Fibroblast of the aortic adventitia (primary cell): ENCODE results near the gene COL5A3. TPM values are rescaled to one million over a fixed set of nuclear protein-coding genes. Genes with fewer than 3 reads are reported as not detected.
A peak's percentile ranks its signal among the peaks of the same experiment; 100 is the strongest.
"Not testable (repeated sequence)": the region's sequence is repeated elsewhere in the genome, so short reads cannot be mapped to it uniquely, and the experiment has no call there.

ENCODE experiments used
- DNase-seq: peaks from one replicate; pipeline ENCODE4 v3.0.0-alpha.2; 2010; ENCODE audit warnings: low read depth
- H3K4me3 ChIP-seq: 2 replicates; pipeline ENCODE4 v1.5.1; 2011; ENCODE audit warnings: low read depth, mild to moderate bottlenecking, control low read depth, low read length, moderate library complexity
- total RNA-seq: library from RNA; depleted of rRNA; stranded (reverse); fragments of >200 nt; gene quantifications from 2 replicates; pipeline ENCODE4 v1.2.3, GENCODE V29; 2012; ENCODE audit warnings: low replicate concordance
- TF ChIP-seq, protein P1 (sequence below): IDR thresholded peaks from 2 replicates; pipeline ENCODE4 v1.5.1; 2011; ENCODE audit warnings: mild to moderate bottlenecking, low read length, control low read depth, inconsistent platforms; ENCODE audit not compliant: insufficient read depth

The COL5A3 gene
- total RNA-seq, 1 donor, result 4.1 TPM

- no peak for DNase-seq
- H3K4me3 ChIP-seq, result no peak overlapping the region
- TF ChIP-seq, protein P1, sequence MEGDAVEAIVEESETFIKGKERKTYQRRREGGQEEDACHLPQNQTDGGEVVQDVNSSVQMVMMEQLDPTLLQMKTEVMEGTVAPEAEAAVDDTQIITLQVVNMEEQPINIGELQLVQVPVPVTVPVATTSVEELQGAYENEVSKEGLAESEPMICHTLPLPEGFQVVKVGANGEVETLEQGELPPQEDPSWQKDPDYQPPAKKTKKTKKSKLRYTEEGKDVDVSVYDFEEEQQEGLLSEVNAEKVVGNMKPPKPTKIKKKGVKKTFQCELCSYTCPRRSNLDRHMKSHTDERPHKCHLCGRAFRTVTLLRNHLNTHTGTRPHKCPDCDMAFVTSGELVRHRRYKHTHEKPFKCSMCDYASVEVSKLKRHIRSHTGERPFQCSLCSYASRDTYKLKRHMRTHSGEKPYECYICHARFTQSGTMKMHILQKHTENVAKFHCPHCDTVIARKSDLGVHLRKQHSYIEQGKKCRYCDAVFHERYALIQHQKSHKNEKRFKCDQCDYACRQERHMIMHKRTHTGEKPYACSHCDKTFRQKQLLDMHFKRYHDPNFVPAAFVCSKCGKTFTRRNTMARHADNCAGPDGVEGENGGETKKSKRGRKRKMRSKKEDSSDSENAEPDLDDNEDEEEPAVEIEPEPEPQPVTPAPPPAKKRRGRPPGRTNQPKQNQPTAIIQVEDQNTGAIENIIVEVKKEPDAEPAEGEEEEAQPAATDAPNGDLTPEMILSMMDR, result no peak
Measured at GRCh38 chr19:10037809-10038208, 27.5 kb upstream of the COL5A3 start.

DNA sequence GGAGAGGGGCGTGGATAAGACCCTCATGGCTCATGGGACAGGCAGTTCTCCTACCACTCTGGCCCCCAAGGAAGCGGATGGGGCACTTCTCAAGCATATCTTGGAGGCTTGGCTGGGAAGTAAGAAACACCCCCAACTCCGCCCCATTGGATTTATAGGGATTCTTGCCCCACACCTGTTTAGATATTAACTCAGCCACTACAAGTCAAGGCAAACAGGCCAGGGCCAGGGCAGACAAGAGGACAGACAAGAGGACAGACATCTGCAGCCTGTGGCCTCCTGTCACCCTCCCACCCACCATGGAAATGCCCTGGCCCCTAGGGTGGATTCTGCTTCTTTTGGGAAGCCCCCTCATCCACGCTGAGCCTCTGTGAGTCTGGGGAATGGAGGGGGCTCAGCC, 27.1 kb upstream of the COL5A3 start:
- TF ChIP-seq, protein P1, result no peak
- H3K4me3 ChIP-seq, result no peak overlapping the region
- no peak for DNase-seq

DNA sequence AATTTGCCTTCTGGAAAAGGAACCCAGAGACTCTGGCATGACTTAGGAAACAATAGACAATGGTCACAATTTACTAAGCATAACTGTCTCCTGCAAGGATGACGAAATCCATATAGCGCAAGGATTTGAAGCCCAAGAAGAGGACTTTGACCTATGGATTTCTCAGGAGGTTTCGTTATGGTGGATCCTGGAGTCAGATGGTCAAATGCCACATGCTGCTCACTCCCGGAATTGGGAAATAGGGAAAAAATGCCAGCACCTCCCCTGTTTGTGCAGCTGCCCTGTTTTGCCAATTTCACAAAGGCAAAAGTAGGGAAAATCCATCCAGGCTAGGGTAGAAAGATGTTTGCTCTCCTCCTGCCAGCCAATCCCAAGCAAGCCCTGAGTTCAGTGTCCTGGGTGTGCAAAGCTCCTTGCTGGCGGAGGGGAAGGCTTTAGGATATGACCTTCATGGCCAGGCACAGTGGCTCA, 26.3 kb upstream of the COL5A3 start:
- no peak overlapping the region for H3K4me3 ChIP-seq
- no peak for DNase-seq

GRCh38 chr19:10033614-10034013, 23.3 kb upstream of the COL5A3 start:
- H3K4me3 ChIP-seq, result no peak overlapping the region
- TF ChIP-seq, protein P1, result no peak
- no peak for DNase-seq

More for the DNA sequence above, 26.3 kb upstream of the COL5A3 start:
- TF ChIP-seq, protein P1, result no peak

DNA sequence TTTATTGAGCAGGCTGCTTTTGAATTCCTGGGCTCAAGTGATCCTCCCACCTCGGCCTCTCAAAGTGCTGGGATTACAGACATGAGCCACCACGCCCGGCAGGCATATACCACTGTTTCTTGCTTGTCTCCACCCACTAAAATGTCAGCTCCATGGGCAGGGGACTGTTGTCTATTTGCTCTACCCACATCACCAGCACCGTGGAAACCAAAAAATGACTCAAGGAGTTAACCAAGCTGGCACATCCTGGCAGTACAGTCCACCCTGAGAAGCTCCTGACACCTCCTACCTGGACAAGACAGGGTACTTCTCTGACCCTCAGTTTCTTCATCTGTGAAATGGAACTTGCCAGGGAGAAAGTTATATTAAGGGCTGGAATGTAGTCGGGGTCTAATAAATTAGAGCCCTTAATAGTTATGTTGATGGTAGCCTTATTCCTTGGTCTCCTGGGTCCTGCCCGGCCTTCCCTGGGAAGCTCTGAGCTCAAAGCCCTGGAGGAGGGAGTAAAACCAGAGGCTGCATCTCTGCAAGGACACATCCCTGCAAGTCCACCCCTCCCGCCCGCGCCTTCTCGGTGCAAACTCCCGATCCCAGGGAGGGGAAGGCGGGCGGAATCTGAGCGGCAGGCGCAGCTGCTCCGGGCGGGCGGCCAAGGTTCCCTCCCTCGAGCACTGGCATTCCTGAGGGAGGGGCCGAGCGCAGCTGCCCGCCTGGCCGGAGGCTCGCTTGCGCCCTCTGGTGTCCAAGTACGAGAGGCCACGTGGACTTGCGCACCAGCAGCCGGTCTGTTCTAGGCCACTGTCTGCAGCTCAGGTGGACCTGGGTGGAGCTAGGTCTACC, 17.1 kb upstream of the COL5A3 start:
- TF ChIP-seq, protein P1, result peak; percentile 89
- H3K4me3 ChIP-seq, result no peak overlapping the region
- peak; percentile 91 for DNase-seq

- TF ChIP-seq, protein P1, result no peak
- no peak for DNase-seq
- H3K4me3 ChIP-seq, result no peak overlapping the region
Measured at GRCh38 chr19:10026744-10027143, 16.4 kb upstream of the COL5A3 start.

- not testable (repeated sequence) for H3K4me3 ChIP-seq, DNase-seq
Measured at GRCh38 chr19:10023096-10023495, 12.8 kb upstream of the COL5A3 start.
